Measurements from ENCODE around the gene ECE1. TPM values are rescaled to one million over a fixed set of nuclear protein-coding genes. Genes with fewer than 3 reads are reported as not detected.

ECE1 gene
- total and polyA plus RNA-seq, 7 donors = 12.2 to 24.9 (median 14.6) TPM

DNA sequence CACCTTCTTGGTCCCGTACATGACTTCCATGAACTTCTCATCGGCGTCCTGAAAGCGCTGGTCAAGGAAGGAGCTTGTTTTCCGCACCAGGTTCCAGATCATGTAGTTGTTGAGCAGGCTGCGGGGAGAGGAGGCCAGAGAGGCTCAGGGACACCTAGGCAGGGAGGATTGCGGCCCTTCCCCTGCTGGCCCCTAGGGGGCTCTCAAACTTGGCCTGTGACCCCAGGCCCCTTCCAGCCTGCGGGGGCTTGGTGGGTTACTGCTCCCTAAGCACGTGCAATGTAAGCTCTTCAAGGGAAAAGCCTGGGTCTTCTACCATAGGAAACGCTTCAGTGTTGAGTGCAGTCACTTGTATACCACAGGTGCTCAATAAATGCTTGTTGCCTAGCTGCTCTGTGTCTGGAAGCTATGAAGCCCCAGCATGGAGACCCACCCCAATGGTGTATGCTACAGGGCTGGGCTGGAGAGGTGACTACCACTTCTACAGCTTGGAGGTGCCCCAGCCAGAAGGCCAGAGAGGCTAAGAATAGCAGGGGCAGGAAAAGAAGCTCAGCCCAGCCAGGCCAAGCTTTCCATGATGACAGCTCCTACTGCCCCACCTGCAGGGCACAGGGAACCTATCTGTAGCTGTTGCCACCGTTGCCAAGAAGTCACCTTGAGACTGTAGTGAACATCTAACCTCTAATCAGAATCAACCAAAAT is 45.1 kb downstream of the ECE1 start:
- peaks cover 5 to 65% of the 10 kb centered on the region in 2 donors for H3K36me3 ChIP-seq (ENCODE audit: insufficient read depth in 1 of 2, low read depth in 1 of 2)
- intact Hi-C loops (cut with DNase I) = no loop called here
- no peak for TF ChIP-seq CTCF (IDR thresholded peaks at IDR 0.05)
- DNase-seq (no peak), ATAC-seq (no peak)
- no peaks in the 10 kb centered on the region for H3K9me3 ChIP-seq
- 90 to 96% (median 95%) methylated on average over 11 of the region's 11 CpGs for WGBS, 3 donors
- H3K27me3 ChIP-seq (ENCODE audit: insufficient read depth in 3 of 3, low read length in 2 of 3) = no peaks in the 10 kb centered on the region
- H3K4me3 ChIP-seq = no peak overlapping the region
- no peaks in the 10 kb centered on the region for H3K4me1 ChIP-seq
- H3K27ac ChIP-seq = no peak overlapping the region

DNA sequence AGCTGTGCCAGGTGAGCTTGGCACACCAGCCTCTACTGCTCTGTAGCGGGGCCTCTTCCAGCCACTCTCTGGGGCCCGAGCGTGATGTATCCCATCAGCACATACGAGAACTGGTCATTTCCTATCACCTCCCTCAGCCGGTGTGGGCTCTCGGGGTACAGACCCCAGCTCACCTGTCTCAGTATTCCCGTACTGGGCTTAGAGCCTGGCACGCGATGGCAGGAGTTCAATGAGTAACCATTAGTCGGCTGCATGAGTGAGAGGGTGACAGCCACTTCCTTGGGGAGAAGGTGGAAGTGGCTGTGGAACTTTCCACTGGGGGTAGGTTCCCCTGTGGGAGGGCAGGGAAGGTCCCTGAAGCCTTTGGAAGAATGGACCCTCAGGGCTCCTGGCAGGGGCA is 46.1 kb downstream of the ECE1 start:
- Histone ChIP-seq H3K4me3 (no peak overlapping the region), H3K27ac (no peak overlapping the region), H3K27me3 (ENCODE audit: insufficient read depth in 3 of 3, low read length in 2 of 3) (no peaks in the 10 kb centered on the region), H3K9me3 (no peaks in the 10 kb centered on the region), H3K4me1 (no peaks in the 10 kb centered on the region), H3K36me3 (ENCODE audit: insufficient read depth in 1 of 2, low read depth in 1 of 2) (peaks cover 5 to 59% of the 10 kb centered on the region in 2 donors)
- DNase-seq (no peak), ATAC-seq (no peak)
- 94 to 95% (median 94%) methylated on average over 10 of the region's 10 CpGs for WGBS, 3 donors
- no peak for TF ChIP-seq CTCF (IDR thresholded peaks at IDR 0.05)
- intact Hi-C loops (cut with DNase I) = no loop called here

- H3K36me3 ChIP-seq (ENCODE audit: insufficient read depth in 1 of 2, low read depth in 1 of 2) = peaks cover 5 to 64% of the 10 kb centered on the region in 2 donors
Observed at GRCh38 chr1:21242846-21243245, 47.4 kb downstream of the ECE1 start.

DNA sequence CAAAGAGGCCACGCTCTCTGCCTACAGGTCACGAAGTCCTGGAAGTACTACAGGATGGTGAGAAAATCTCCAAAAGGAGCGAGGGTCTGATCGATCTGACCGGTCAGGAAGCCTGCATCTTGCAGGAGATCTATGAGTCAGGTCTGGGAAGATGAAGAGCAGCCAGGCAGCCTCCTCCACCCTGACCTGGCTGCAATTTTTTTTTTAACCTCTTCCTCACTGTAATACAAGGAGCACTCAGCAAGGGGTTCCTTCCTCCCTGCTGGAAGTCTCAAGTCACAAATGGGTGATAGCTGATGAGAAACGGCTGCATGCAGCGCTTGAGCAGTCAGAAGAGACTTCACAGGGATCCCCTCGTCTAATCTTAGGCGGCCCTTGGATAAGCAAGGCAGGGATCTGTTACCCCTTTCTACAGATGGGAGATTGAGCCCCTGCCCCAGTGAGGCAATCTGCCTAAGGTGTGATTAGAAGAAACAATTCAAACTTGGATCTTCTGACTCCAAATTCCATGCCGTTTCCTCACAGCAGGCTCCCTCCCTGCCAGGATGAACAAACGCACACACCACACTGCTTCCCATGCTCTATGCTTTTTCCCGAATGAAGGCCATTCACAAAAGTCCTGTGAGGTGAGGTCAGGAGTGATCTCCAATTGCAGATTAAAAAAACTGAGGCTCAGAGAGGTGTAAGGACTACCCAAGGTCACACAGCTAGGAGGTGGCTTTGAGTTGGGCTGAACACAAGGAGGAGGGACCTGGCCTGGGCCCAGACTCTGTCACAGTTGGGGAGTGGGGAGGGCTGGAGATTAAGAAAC is 48.3 kb downstream of the ECE1 start:
- Histone ChIP-seq H3K36me3 (ENCODE audit: insufficient read depth in 1 of 2, low read depth in 1 of 2) (peaks cover 5 to 65% of the 10 kb centered on the region in 2 donors), H3K4me3 (no peak overlapping the region), H3K27ac (no peak overlapping the region), H3K4me1 (no peaks in the 10 kb centered on the region), H3K9me3 (no peaks in the 10 kb centered on the region), H3K27me3 (ENCODE audit: insufficient read depth in 3 of 3, low read length in 2 of 3) (no peaks in the 10 kb centered on the region)
- no peak for TF ChIP-seq CTCF (IDR thresholded peaks at IDR 0.05)
- no peak for ATAC-seq
- intact Hi-C loops (cut with DNase I) = no loop called here
- no peak for DNase-seq
- WGBS, 3 donors = 87% methylated on average over 12 of the region's 12 CpGs

More at GRCh38 chr1:21242846-21243245, 47.4 kb downstream of the ECE1 start:
- DNase-seq (no peak), ATAC-seq (no peak)
- intact Hi-C loops (cut with DNase I) = no loop called here
- no peak overlapping the region for H3K4me3 ChIP-seq
- H3K27me3 ChIP-seq (ENCODE audit: insufficient read depth in 3 of 3, low read length in 2 of 3) = no peaks in the 10 kb centered on the region
- H3K9me3 ChIP-seq = no peaks in the 10 kb centered on the region
- H3K4me1 ChIP-seq = no peaks in the 10 kb centered on the region
- WGBS, 3 donors = 91 to 96% (median 93%) methylated on average over 4 of the region's 4 CpGs
- no peak overlapping the region for H3K27ac ChIP-seq
- TF ChIP-seq CTCF (IDR thresholded peaks at IDR 0.05) = no peak
